ENCODE results near the gene NEDD9.

DNA sequence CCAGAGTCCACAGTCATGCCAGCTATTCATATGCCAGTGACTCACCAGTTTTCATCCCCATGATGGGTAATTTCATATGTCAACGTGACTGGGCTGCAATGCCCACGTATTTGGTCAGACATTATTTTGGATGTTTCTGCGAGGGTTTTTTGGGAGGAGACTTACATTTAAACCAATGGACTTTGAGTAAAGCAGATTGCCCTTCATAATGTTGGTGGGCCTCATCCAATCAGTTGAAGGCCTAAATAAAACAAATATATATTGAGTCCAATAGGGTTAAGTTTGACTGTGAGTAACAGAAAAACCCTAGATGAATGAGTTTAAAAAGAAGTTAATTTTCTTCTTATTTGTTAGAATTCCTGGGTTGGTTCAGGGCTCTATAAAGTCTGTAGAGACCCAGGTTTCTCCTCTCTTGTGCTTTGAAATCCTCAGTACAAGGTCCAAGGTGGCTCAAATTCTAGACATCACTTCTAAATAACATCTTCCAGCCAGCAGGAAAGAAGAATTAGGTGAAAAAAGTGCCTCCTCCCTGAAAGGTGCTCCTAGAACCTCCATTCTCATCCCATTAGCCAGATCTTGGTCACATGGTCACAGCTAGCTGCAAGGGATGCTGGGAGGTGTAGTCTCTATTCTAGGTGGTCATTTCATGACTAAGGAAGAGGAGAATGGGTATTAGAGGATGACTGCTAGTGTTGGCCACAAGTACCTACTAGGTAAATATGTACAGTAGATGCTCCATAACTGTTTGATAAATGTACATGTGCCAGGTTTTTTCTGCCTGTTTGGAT, 16.7 kb upstream of the NEDD9 start:
- TF ChIP-seq CTCF (IDR thresholded peaks at IDR 0.05 in 2 of 3, conservative IDR thresholded peaks at IDR 0.05 in 1 of 3; ENCODE audit: borderline replicate concordance in 1 of 3, insufficient read depth in 1 of 3, low read depth in 2 of 3, low read length in 2 of 3) (no peak), EZH2phosphoT487 (IDR thresholded peaks at IDR 0.05; ENCODE audit: borderline replicate concordance) (no peak), POLR2A (IDR thresholded peaks at IDR 0.05; ENCODE audit: borderline replicate concordance, extremely low read depth, insufficient read depth, insufficient read length) (no peak), CEBPB (IDR thresholded peaks at IDR 0.05; ENCODE audit: low read depth) (no peak), FOSL1 (IDR thresholded peaks at IDR 0.05; ENCODE audit: low read depth) (no peak), YY1 (IDR thresholded peaks at IDR 0.05; ENCODE audit: extremely low read depth, insufficient replicate concordance, low read depth, low read length) (no peak), RAD21 (IDR thresholded peaks at IDR 0.05; ENCODE audit: low read depth) (no peak), ELF1 (IDR thresholded peaks at IDR 0.05; ENCODE audit: borderline replicate concordance, low read depth) (no peak)
- TF ChIP-seq, protein P1, sequence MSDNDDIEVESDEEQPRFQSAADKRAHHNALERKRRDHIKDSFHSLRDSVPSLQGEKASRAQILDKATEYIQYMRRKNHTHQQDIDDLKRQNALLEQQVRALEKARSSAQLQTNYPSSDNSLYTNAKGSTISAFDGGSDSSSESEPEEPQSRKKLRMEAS (IDR thresholded peaks at IDR 0.05) = no peak
- TF ChIP-seq, protein P2, sequence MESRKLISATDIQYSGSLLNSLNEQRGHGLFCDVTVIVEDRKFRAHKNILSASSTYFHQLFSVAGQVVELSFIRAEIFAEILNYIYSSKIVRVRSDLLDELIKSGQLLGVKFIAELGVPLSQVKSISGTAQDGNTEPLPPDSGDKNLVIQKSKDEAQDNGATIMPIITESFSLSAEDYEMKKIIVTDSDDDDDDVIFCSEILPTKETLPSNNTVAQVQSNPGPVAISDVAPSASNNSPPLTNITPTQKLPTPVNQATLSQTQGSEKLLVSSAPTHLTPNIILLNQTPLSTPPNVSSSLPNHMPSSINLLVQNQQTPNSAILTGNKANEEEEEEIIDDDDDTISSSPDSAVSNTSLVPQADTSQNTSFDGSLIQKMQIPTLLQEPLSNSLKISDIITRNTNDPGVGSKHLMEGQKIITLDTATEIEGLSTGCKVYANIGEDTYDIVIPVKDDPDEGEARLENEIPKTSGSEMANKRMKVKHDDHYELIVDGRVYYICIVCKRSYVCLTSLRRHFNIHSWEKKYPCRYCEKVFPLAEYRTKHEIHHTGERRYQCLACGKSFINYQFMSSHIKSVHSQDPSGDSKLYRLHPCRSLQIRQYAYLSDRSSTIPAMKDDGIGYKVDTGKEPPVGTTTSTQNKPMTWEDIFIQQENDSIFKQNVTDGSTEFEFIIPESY (IDR thresholded peaks at IDR 0.05; ENCODE audit: extremely low read depth, insufficient replicate concordance, low read length) = no peak

Data from HCT116 (cell line).